Measurements from ENCODE around the gene HOXD13.

The HOXD13 gene

DNA sequence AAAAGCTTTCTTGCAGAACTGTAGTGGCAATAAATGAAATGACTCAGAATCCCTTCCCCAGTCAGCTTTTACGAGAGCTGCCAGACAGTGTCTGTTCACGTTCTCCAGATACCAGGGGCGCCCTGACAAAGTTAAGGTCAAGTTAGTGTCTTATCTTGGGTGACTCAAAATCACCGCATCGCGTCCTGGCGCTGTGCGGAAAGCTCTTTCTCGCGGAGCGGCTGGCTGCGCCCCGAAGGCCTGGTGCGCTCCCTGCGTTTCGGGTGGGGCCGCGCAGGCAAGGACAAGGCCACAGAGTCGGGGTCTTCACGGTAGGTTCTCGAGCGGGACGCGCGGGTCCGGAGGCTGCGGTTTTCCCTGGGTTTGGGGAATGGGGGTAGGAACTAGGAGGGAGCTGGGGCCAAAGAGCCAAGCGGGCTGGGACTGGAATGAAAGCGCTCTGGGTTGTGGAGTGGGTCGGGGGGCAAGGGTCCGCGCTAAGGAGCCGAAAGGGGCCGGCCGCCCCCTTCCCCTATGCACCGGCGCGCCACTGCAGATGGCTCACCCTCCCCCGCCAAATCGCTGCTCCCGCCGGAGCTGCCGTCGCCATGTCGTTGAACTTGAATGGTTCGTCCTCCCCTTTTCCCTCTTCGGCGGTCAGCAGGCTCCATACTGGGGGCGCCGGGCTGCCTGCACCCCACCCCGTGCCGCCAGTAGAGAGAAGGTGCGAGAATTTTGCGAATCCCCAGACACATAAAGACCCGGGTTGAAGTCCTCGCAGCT is 12.0 kb downstream of the HOXD13 start:
- in situ Hi-C loops (cut with HindIII; ENCODE audit: low sequenced_read_pairs) = no loop called here

- in situ Hi-C loops (cut with HindIII; ENCODE audit: low sequenced_read_pairs) = no loop called here
Measured at GRCh38 chr2:176105078-176105729, 12.7 kb downstream of the HOXD13 start.

DNA sequence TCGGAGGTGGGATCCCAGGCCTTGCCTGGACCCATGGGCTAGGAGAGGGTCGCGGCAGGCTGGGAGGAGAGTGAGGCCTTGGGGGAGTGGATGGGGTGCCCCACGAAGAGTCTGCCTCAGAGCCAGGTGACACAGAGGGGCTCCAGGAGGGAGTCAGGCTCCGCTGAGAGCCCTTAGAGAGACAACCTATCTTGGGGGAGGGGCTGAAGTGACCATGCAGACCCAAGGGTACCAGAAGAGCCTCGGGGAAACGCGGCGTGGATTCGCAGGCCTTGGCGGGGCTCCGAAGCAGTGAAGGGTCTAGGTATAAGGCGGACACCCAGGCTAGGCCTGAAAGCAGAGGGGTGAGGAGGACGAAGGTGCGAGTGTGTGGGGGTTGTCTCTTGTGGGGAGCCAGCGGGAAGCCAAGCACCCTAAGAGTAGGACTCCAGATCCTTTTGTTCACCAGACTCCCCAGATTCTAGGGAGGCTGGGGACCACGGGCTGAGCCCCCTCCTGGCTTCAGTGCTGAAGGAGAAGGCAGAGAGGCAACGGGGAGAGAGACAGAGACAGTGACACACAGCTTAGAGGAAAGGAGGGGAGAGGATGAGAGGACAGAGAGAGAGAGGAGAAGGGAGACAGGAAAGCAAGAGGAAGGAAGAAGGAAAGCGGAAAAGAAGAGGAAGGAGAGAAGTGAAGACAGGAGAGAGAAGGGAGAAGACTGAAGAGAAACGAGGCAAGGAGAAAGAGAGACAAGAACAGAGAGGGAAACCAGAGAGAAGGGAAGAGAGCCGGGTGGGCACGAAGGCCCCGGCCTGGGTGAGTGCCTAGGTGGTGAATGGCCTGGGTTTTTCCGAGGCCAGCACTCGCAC is 13.4 kb downstream of the HOXD13 start:
- in situ Hi-C loops (cut with HindIII; ENCODE audit: low sequenced_read_pairs) = no loop called here

GRCh38 chr2:176106581-176107539 is 14.3 kb downstream of the HOXD13 start, which contains the start of gene HOXD11:
Gene HOXD11 (plus strand): TSS chr2:176107280. CDS start chr2:176107356, 76 bp downstream.
- in situ Hi-C loops (cut with HindIII; ENCODE audit: low sequenced_read_pairs) = no loop called here

GRCh38 chr2:176107731-176108181 is 15.2 kb downstream of the HOXD13 start:
- in situ Hi-C loops (cut with HindIII; ENCODE audit: low sequenced_read_pairs) = no loop called here

GRCh38 chr2:176109192-176109901 is 16.8 kb downstream of the HOXD13 start:
- in situ Hi-C loops (cut with HindIII; ENCODE audit: low sequenced_read_pairs) = no loop called here

- in situ Hi-C loops (cut with HindIII; ENCODE audit: low sequenced_read_pairs) = no loop called here
Measured at GRCh38 chr2:176109946-176110345, 17.4 kb downstream of the HOXD13 start.

DNA sequence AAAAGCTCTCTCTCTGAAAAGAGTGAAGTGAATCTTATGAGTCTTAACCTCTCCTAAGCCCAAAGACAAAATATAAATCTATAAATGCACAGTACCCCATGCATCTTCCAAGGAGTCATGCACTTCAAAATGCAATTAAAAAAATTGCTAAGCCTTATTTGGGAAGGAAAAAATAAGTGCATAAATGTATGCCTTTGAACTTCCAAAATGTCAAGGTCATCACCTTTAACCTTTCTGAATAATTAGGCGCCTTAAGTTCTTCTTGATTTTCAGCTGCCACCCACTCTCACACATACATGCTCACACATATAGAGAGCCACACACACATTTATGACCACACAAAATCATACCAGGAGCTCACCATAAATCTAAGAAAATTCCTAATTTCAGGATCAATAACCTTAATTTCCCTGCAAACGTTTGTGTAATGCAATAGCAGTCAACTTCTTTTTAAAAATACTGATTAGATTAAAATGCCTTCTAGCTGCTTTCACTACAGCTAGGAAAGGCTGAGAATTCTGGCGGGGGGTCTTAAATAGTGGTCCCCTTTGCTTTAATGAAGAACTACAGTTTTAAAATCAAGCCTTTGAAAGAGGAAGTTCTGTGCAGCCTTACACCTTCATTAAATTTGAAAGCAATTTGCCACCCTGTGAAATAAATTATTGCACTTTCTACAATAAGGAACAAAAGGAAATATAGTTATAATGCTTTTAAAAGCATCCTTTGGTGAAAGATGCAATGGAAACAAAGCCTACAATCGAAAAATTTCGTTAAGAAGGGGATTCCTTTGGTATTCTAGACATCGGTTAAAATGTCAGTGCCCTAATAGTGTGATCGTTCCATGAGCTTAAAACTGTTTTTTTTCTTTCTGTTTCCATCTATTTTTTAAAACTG is 18.1 kb downstream of the HOXD13 start:
- in situ Hi-C loops (cut with HindIII; ENCODE audit: low sequenced_read_pairs) = no loop called here

GRCh38 chr2:176111309-176111663 is 18.8 kb downstream of the HOXD13 start:
- in situ Hi-C loops (cut with HindIII; ENCODE audit: low sequenced_read_pairs) = no loop called here

- in situ Hi-C loops (cut with HindIII; ENCODE audit: low sequenced_read_pairs) = no loop called here
Measured at GRCh38 chr2:176111846-176112374, 19.4 kb downstream of the HOXD13 start.

- in situ Hi-C loops (cut with HindIII; ENCODE audit: low sequenced_read_pairs) = no loop called here
Measured at GRCh38 chr2:176112375-176113302, 20.1 kb downstream of the HOXD13 start.

GRCh38 chr2:176114120-176114929 is 21.8 kb downstream of the HOXD13 start:
- in situ Hi-C loops (cut with HindIII; ENCODE audit: low sequenced_read_pairs) = no loop called here

DNA sequence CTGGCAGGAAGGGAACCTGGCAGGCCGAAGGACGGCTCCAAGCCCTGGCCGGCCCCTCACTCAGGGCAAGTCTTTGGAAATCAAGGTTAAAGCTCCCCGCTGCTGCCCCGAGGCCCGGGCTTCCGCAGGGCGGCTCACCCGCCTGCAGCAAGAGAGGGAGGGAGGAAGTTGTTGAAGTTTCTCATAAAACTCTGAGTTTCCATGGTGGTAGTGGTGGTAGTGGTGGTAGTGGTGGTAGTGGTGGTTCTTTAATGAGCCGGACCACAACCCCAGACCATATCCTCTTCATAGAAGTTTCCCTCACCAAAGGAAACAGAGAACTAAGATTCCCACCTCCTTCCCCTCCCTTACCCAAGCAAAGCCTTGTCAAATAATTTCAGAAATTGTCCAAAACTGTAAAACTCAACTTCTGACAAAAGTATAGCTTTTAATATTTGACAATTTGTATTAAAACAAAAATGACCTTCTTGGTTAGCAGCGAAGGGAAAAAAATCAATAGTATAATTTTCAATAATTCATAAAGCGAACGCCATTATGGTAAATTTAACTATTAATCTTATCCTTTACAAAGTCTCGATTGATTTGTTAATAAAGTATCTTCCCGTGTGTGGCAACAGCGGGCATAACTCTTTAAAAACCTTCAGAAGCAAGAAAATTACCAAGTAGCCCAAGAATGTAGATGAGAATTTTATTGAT is 22.6 kb downstream of the HOXD13 start:
- in situ Hi-C loops (cut with HindIII; ENCODE audit: low sequenced_read_pairs) = no loop called here

DNA sequence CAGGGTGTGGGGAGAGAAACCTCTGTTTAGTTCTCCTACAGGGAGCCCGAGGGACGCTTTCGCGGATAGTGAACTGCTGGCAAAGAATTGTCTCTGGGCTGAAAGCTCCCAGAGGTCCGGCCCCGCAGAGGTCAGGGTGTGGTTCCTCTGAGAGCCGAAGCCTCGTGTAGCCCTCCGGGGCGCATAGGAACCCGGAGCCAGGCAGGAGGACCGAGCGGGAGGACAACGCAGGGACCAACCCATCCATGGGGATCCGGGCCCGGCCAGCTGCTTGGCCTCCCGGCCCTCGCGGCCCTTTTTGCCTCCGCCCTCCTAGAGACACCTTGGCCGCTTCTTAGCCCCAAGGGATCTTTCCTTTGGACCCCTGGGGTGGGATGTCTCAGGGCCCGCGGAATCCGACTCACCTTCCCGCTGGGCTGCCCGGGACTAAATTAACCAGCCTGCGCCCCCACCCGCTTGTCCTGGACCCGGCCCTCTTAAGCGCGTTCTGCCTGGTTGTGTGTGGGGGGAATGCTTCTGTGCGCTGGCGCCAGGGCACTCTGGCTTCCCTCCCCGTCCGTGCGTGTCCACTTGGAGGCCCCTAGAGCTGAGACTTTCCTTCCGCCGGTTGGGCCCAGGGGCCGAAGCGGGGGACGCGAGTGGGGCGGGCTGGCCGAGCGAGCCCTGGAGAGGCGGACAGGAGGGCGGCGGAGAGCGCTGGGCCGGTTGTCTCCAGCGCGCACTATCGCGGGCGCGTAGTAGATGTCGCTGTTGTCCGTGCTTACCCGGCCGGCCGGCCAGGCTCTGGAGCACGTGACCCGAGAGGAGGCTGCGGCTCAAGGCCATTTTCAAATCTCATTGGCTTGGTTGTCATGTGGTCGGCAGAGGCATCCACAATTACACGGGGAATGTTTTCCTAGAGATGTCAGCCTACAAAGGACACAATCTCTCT is 23.6 kb downstream of the HOXD13 start, which contains the start of gene HOXD10:
TSS of gene HOXD10 (plus strand) at position 896 of the 931 bp plus-strand sequence. CDS start 56 bp downstream, outside the sequence.
- in situ Hi-C loops (cut with HindIII; ENCODE audit: low sequenced_read_pairs) = no loop called here

Measured in DLD1 (cell line).